Eye (tissue), 1 donor: ENCODE measurements around the gene TRABD2B.

Experiments
- DNase-seq: peaks from one replicate; pipeline ENCODE4 v3.0.0-alpha.2; 2015

The TRABD2B gene

GRCh38 chr1:48019714-48020315 lies 22.6 kb upstream of the TRABD2B start:
- DNase-seq, result peak; percentile 27

GRCh38 chr1:48018799-48019198 lies 21.6 kb upstream of the TRABD2B start:
- no peak for DNase-seq

- DNase-seq, result no peak
Measured at GRCh38 chr1:48017716-48018115, 20.5 kb upstream of the TRABD2B start.

GRCh38 chr1:48016515-48016914 lies 19.3 kb upstream of the TRABD2B start:
- DNase-seq, result no peak

GRCh38 chr1:48013270-48013669 lies 16.1 kb upstream of the TRABD2B start:
- DNase-seq, result no peak

- DNase-seq, result no peak
Measured at GRCh38 chr1:48007047-48007446, 9.9 kb upstream of the TRABD2B start.

GRCh38 chr1:48006264-48006663 lies 9.1 kb upstream of the TRABD2B start:
- no peak for DNase-seq

GRCh38 chr1:48005253-48006117 lies 8.3 kb upstream of the TRABD2B start:
- DNase-seq, result no peak

GRCh38 chr1:48003741-48004531 lies 6.8 kb upstream of the TRABD2B start:
- DNase-seq, result no peak

GRCh38 chr1:48002142-48002541 lies 5.0 kb upstream of the TRABD2B start:
- no peak for DNase-seq

- no peak for DNase-seq
Measured at GRCh38 chr1:48001696-48002095, 4.5 kb upstream of the TRABD2B start.

GRCh38 chr1:48000883-48001282 lies 3.7 kb upstream of the TRABD2B start:
- no peak for DNase-seq

- DNase-seq, result no peak
Measured at GRCh38 chr1:47999097-47999496, 1.9 kb upstream of the TRABD2B start.

- no peak for DNase-seq
Measured at GRCh38 chr1:47998396-47998990, 1.3 kb upstream of the TRABD2B start.

- peak; percentile 60 for DNase-seq
Measured at GRCh38 chr1:47996406-47997226, 569 bp downstream of the TRABD2B start.

GRCh38 chr1:47996060-47996405 lies 1.2 kb downstream of the TRABD2B start:
- no peak for DNase-seq

- no peak for DNase-seq
Measured at GRCh38 chr1:47995306-47996050, 1.7 kb downstream of the TRABD2B start.

- no peak for DNase-seq
Measured at GRCh38 chr1:47993881-47994625, 3.1 kb downstream of the TRABD2B start.

GRCh38 chr1:47993416-47993740 lies 3.8 kb downstream of the TRABD2B start:
- no peak for DNase-seq

- DNase-seq, result peak; percentile 42
Measured at GRCh38 chr1:47992720-47993415, 4.3 kb downstream of the TRABD2B start.
